SK-N-SH treated with all-trans-retinoic acid at 6 μM for 48 hours (cell line): ENCODE results near the gene LIPN.

ENCODE experiments used
- ARNTL ChIP-seq: fragments of 450-650 bp; formaldehyde crosslinking; IDR thresholded peaks from 2 replicates; pipeline ENCODE4 v1.5.0; 2020; ENCODE audit warnings: low read depth, mild to moderate bottlenecking, moderate library complexity, borderline replicate concordance
- BACH2 ChIP-seq: fragments of 250-450 bp; sonication (Bioruptor Pico); IDR thresholded peaks from 2 replicates; pipeline ENCODE4 v1.9.0; 2021; ENCODE audit warnings: mild to moderate bottlenecking, borderline replicate concordance
- CREB5 ChIP-seq: fragments of 250-450 bp; sonication (Bioruptor Pico); IDR thresholded peaks from 2 replicates; pipeline ENCODE4 v1.5.1; 2020; ENCODE audit warnings: low read depth, mild to moderate bottlenecking, moderate library complexity
- CSDC2 ChIP-seq: fragments of 250-450 bp; sonication (Bioruptor Pico); IDR thresholded peaks from 2 replicates; pipeline ENCODE4 v1.5.0; 2020; ENCODE audit warnings: mild to moderate bottlenecking, moderate library complexity
- PATZ1 ChIP-seq: fragments of 250-450 bp; sonication (Bioruptor Pico); IDR thresholded peaks from 2 replicates; pipeline ENCODE4 v1.8.0; 2020; ENCODE audit warnings: mild to moderate bottlenecking, moderate library complexity, borderline replicate concordance
- PPARA ChIP-seq: fragments of 250-450 bp; sonication (Bioruptor Pico); IDR thresholded peaks from 2 replicates; pipeline ENCODE4 v1.5.0; 2020; ENCODE audit warnings: mild to moderate bottlenecking, borderline replicate concordance
- RARB ChIP-seq: fragments of 250-450 bp; sonication (Bioruptor Pico); IDR thresholded peaks from 2 replicates; pipeline ENCODE4 v1.8.0; 2021; ENCODE audit warnings: mild to moderate bottlenecking, moderate library complexity
- TOX ChIP-seq: fragments of 250-450 bp; sonication (Bioruptor Pico); IDR thresholded peaks from 2 replicates; pipeline ENCODE4 v1.8.0; 2021; ENCODE audit warnings: mild to moderate bottlenecking, moderate library complexity, borderline replicate concordance
- TSHZ2 ChIP-seq: fragments of 250-450 bp; sonication (Bioruptor Pico); IDR thresholded peaks from 2 replicates; pipeline ENCODE4 v1.5.0; 2020; ENCODE audit warnings: mild to moderate bottlenecking, moderate library complexity
- ZC3H10 ChIP-seq: fragments of 250-450 bp; sonication (Bioruptor Pico); IDR thresholded peaks from 2 replicates; pipeline ENCODE4 v1.5.1; 2021; ENCODE audit warnings: mild to moderate bottlenecking, moderate library complexity
- ZFP3 ChIP-seq: fragments of 250-450 bp; sonication (Bioruptor Pico); IDR thresholded peaks from 2 replicates; pipeline ENCODE4 v1.5.0; 2020; ENCODE audit warnings: mild to moderate bottlenecking, moderate library complexity
- ZFP30 ChIP-seq: fragments of 450-650 bp; formaldehyde crosslinking; IDR thresholded peaks from 2 replicates; pipeline ENCODE4 v1.5.0; 2022; ENCODE audit warnings: mild to moderate bottlenecking, moderate library complexity
- ZNF565 ChIP-seq: fragments of 450-650 bp; formaldehyde crosslinking; conservative IDR thresholded peaks from 2 replicates; pipeline ENCODE4 v1.5.0; 2020; ENCODE audit warnings: low read depth, mild to moderate bottlenecking, moderate library complexity
- ZNF70 ChIP-seq: fragments of 450-650 bp; formaldehyde crosslinking; IDR thresholded peaks from 2 replicates; pipeline ENCODE4 v1.5.0; 2020; ENCODE audit warnings: mild to moderate bottlenecking, moderate library complexity

GRCh38 chr10:88804083-88804812 lies 44.4 kb downstream of the LIPN start:
- TF ChIP-seq RARB (CRISPR knock-in tag), result no peak
- TF ChIP-seq ZNF70 (CRISPR knock-in tag), result no peak
- no peak for TF ChIP-seq PATZ1
- TF ChIP-seq ZFP30 (CRISPR knock-in tag), result no peak
- TF ChIP-seq PPARA (CRISPR knock-in tag), result no peak
- TF ChIP-seq ZFP3 (CRISPR knock-in tag), result no peak
- no peak for TF ChIP-seq TOX (CRISPR knock-in tag)
- TF ChIP-seq CSDC2, result no peak
- TF ChIP-seq ZC3H10 (CRISPR knock-in tag), result no peak
- no peak for TF ChIP-seq ZNF565 (CRISPR knock-in tag)
- TF ChIP-seq CREB5 (CRISPR knock-in tag), result no peak
- TF ChIP-seq BACH2 (CRISPR knock-in tag), result no peak
- no peak for TF ChIP-seq TSHZ2 (CRISPR knock-in tag)
- no peak for TF ChIP-seq ARNTL
